NCI-H510A treated with DMSO at 0.1 percent for 48 hours (cell line): ENCODE measurements around the gene EEF1A2.
"Not testable (repeated sequence)": the region's sequence is repeated elsewhere in the genome, so short reads cannot be mapped to it uniquely, and the experiment has no call there.

Experiments
- DNase-seq: peaks from one replicate; lab custom pipeline; 2025; lab: John Stamatoyannopoulos, UW

Gene EEF1A2

GRCh38 chr20:63487116-63487764 is 11.6 kb downstream of the EEF1A2 start:
- no peak for DNase-seq

- DNase-seq, result no peak
Observed at GRCh38 chr20:63486300-63486855, 12.5 kb downstream of the EEF1A2 start.

GRCh38 chr20:63484651-63485403 is 14.1 kb downstream of the EEF1A2 start:
- DNase-seq, result no peak

- DNase-seq, result no peak
Observed at GRCh38 chr20:63484236-63484635, 14.6 kb downstream of the EEF1A2 start.

GRCh38 chr20:63483834-63484233 is 15.0 kb downstream of the EEF1A2 start:
- no peak for DNase-seq

GRCh38 chr20:63482021-63482587 is 16.8 kb downstream of the EEF1A2 start:
- no peak for DNase-seq

- no peak for DNase-seq
Observed at GRCh38 chr20:63481503-63481902, 17.4 kb downstream of the EEF1A2 start.

- DNase-seq, result not testable (repeated sequence)
Observed at GRCh38 chr20:63479695-63480419, 19.0 kb downstream of the EEF1A2 start.

GRCh38 chr20:63478346-63479302 is 20.3 kb downstream of the EEF1A2 start:
- DNase-seq, result no peak

- DNase-seq, result no peak
Observed at GRCh38 chr20:63477944-63478343, 20.9 kb downstream of the EEF1A2 start.

GRCh38 chr20:63477061-63477616 is 21.7 kb downstream of the EEF1A2 start:
- no peak for DNase-seq

GRCh38 chr20:63475209-63475608 is 23.7 kb downstream of the EEF1A2 start:
- DNase-seq, result no peak

- no peak for DNase-seq
Observed at GRCh38 chr20:63473555-63474449, 25.1 kb downstream of the EEF1A2 start.

- no peak for DNase-seq
Observed at GRCh38 chr20:63472862-63473390, 26.0 kb downstream of the EEF1A2 start.

- no peak for DNase-seq
Observed at GRCh38 chr20:63471981-63472831, 26.7 kb downstream of the EEF1A2 start, which contains the start of gene KCNQ2. Gene KCNQ2, minus strand, starts transcription at chr20:63472655. Its CDS starts 192 bp downstream, at chr20:63472463.

- no peak for DNase-seq
Observed at GRCh38 chr20:63471717-63471980, 27.2 kb downstream of the EEF1A2 start.

- no peak for DNase-seq
Observed at GRCh38 chr20:63471002-63471716, 27.7 kb downstream of the EEF1A2 start.

- DNase-seq, result no peak
Observed at GRCh38 chr20:63470410-63470809, 28.5 kb downstream of the EEF1A2 start.
